Breast epithelium (tissue), 3 donors: ENCODE results near the gene ARHGAP26.

Experiments used
- POLR2AphosphoS5 ChIP-seq, 3 donors: sonication (generic); formaldehyde crosslinking; IDR thresholded peaks; one replicate each; pipeline ENCODE4 v1.6.1; 2017; ENCODE audit warnings: antibody characterized with exemption in 3 of 3
- TF ChIP-seq, protein P1 (sequence below), 3 donors: fragments of 450-650 bp; IDR thresholded peaks; one replicate each; pipeline ENCODE4 v1.5.1; 2016 to 2017; ENCODE audit warnings: antibody characterized with exemption in 3 of 3, mild to moderate bottlenecking in 3 of 3, moderate library complexity in 3 of 3

DNA sequence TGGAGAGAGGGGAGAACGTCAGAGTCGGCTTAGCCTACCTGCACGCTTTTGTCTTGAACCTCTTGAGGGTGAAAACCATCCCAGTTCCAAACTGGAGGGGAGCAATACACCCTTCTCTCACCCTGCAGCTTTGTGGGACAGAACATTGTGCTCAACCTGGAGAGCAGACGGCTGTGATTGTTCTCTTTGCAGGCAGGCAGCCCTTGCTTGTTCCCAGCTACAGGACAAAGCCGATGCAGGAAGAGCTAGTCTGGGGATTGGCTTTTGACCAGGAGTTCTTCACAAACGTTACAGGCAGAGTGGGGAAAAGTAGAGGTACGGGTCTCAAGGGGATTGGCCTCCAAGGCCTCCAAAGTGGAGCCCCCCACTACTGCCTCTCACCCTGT, 33.9 kb upstream of the ARHGAP26 start:
- TF ChIP-seq, protein P1, sequence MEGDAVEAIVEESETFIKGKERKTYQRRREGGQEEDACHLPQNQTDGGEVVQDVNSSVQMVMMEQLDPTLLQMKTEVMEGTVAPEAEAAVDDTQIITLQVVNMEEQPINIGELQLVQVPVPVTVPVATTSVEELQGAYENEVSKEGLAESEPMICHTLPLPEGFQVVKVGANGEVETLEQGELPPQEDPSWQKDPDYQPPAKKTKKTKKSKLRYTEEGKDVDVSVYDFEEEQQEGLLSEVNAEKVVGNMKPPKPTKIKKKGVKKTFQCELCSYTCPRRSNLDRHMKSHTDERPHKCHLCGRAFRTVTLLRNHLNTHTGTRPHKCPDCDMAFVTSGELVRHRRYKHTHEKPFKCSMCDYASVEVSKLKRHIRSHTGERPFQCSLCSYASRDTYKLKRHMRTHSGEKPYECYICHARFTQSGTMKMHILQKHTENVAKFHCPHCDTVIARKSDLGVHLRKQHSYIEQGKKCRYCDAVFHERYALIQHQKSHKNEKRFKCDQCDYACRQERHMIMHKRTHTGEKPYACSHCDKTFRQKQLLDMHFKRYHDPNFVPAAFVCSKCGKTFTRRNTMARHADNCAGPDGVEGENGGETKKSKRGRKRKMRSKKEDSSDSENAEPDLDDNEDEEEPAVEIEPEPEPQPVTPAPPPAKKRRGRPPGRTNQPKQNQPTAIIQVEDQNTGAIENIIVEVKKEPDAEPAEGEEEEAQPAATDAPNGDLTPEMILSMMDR (IDR thresholded peaks at IDR 0.05), result no peak
- TF ChIP-seq POLR2AphosphoS5 (IDR thresholded peaks at IDR 0.05), result no peak
